ENCODE measurements around the gene LRRC36.

GRCh38 chr16:67400901-67401300, 74.3 kb downstream of the LRRC36 start:
- TF ChIP-seq POLR2AphosphoS5 (IDR thresholded peaks at IDR 0.05; ENCODE audit: low read depth) (no peak), REST (IDR thresholded peaks at IDR 0.05; ENCODE audit: insufficient replicate concordance, low read depth) (no peak), SPI1 (IDR thresholded peaks at IDR 0.05; ENCODE audit: borderline replicate concordance, low read depth) (no peak), GABPA (IDR thresholded peaks at IDR 0.05; ENCODE audit: low read depth) (no peak)
- TF ChIP-seq, protein P1, sequence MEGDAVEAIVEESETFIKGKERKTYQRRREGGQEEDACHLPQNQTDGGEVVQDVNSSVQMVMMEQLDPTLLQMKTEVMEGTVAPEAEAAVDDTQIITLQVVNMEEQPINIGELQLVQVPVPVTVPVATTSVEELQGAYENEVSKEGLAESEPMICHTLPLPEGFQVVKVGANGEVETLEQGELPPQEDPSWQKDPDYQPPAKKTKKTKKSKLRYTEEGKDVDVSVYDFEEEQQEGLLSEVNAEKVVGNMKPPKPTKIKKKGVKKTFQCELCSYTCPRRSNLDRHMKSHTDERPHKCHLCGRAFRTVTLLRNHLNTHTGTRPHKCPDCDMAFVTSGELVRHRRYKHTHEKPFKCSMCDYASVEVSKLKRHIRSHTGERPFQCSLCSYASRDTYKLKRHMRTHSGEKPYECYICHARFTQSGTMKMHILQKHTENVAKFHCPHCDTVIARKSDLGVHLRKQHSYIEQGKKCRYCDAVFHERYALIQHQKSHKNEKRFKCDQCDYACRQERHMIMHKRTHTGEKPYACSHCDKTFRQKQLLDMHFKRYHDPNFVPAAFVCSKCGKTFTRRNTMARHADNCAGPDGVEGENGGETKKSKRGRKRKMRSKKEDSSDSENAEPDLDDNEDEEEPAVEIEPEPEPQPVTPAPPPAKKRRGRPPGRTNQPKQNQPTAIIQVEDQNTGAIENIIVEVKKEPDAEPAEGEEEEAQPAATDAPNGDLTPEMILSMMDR (IDR thresholded peaks at IDR 0.05; ENCODE audit: insufficient read depth, low read length) = no peak
